ENCODE results near the gene GLT8D1. TPM values are rescaled to one million over a fixed set of nuclear protein-coding genes. Genes with fewer than 3 reads are reported as not detected.

The GLT8D1 gene
- total and polyA plus RNA-seq, 2 experiments from 2014 or later, result 30.0 to 40.8 TPM

DNA sequence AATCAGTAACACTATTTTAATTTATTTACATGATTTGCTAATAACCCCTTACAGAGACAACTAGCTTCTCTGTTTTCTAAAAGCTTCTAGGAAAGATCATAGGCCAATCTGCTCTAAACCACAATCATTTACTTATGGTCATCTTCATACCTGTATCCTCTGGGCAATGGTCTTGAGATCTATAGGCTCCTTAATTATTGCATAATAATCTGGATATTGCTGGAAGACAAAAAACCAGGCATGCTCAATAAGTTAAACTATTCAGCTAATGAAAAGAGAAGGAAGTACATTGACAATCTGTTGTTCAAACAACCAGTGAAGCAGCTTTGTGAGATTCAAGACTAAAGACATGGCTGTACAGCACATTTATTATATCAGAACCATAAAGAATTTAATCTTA, 54.0 kb downstream of the GLT8D1 start:
- Mint-ChIP-seq H3K27me3 (ENCODE audit: insufficient read depth, low read depth, poor library complexity) (no peaks in the 10 kb centered on the region), H3K4me1 (peaks cover 4% of the 10 kb centered on the region; the same call in 2 of the 3 replicates), H3K9me3 (no peaks in the 10 kb centered on the region), H3K36me3 (ENCODE audit: low read depth) (peaks cover 56% of the 10 kb centered on the region), H3K27ac (no peak overlapping the region), H3K4me3 (no peak overlapping the region)
- no peak overlapping the region for H3K27ac ChIP-seq (ENCODE audit: low read depth)
- no peak overlapping the region for H2AFZ ChIP-seq
- no peaks in the 10 kb centered on the region for H3K4me1 ChIP-seq (ENCODE audit: insufficient read depth)
- ATAC-seq, result no peak
- TF ChIP-seq EZH2phosphoT487 (IDR thresholded peaks at IDR 0.05; ENCODE audit: unreplicated experiment), result no peak
- TF ChIP-seq, protein P1, sequence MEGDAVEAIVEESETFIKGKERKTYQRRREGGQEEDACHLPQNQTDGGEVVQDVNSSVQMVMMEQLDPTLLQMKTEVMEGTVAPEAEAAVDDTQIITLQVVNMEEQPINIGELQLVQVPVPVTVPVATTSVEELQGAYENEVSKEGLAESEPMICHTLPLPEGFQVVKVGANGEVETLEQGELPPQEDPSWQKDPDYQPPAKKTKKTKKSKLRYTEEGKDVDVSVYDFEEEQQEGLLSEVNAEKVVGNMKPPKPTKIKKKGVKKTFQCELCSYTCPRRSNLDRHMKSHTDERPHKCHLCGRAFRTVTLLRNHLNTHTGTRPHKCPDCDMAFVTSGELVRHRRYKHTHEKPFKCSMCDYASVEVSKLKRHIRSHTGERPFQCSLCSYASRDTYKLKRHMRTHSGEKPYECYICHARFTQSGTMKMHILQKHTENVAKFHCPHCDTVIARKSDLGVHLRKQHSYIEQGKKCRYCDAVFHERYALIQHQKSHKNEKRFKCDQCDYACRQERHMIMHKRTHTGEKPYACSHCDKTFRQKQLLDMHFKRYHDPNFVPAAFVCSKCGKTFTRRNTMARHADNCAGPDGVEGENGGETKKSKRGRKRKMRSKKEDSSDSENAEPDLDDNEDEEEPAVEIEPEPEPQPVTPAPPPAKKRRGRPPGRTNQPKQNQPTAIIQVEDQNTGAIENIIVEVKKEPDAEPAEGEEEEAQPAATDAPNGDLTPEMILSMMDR (conservative IDR thresholded peaks at IDR 0.05; ENCODE audit: low read depth in 2 of 2), result no peak
- TF ChIP-seq STAT1 (IDR thresholded peaks at IDR 0.05; ENCODE audit: unreplicated experiment), result no peak
- TF ChIP-seq NANOG (IDR thresholded peaks at IDR 0.05; ENCODE audit: borderline replicate concordance), result no peak
- TF ChIP-seq, protein P2, sequence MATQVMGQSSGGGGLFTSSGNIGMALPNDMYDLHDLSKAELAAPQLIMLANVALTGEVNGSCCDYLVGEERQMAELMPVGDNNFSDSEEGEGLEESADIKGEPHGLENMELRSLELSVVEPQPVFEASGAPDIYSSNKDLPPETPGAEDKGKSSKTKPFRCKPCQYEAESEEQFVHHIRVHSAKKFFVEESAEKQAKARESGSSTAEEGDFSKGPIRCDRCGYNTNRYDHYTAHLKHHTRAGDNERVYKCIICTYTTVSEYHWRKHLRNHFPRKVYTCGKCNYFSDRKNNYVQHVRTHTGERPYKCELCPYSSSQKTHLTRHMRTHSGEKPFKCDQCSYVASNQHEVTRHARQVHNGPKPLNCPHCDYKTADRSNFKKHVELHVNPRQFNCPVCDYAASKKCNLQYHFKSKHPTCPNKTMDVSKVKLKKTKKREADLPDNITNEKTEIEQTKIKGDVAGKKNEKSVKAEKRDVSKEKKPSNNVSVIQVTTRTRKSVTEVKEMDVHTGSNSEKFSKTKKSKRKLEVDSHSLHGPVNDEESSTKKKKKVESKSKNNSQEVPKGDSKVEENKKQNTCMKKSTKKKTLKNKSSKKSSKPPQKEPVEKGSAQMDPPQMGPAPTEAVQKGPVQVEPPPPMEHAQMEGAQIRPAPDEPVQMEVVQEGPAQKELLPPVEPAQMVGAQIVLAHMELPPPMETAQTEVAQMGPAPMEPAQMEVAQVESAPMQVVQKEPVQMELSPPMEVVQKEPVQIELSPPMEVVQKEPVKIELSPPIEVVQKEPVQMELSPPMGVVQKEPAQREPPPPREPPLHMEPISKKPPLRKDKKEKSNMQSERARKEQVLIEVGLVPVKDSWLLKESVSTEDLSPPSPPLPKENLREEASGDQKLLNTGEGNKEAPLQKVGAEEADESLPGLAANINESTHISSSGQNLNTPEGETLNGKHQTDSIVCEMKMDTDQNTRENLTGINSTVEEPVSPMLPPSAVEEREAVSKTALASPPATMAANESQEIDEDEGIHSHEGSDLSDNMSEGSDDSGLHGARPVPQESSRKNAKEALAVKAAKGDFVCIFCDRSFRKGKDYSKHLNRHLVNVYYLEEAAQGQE (IDR thresholded peaks at IDR 0.05; ENCODE audit: unreplicated experiment), result no peak
- TF ChIP-seq, protein P3, sequence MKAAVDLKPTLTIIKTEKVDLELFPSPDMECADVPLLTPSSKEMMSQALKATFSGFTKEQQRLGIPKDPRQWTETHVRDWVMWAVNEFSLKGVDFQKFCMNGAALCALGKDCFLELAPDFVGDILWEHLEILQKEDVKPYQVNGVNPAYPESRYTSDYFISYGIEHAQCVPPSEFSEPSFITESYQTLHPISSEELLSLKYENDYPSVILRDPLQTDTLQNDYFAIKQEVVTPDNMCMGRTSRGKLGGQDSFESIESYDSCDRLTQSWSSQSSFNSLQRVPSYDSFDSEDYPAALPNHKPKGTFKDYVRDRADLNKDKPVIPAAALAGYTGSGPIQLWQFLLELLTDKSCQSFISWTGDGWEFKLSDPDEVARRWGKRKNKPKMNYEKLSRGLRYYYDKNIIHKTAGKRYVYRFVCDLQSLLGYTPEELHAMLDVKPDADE (IDR thresholded peaks at IDR 0.05), result no peak
- no peak for TF ChIP-seq POLR2AphosphoS5 (IDR thresholded peaks at IDR 0.05; ENCODE audit: low read depth)
- no peak for TF ChIP-seq CREB1 (CRISPR knock-in tag; IDR thresholded peaks at IDR 0.05; ENCODE audit: low read depth)
- TF ChIP-seq ZNF114 (CRISPR knock-in tag; IDR thresholded peaks at IDR 0.05), result no peak
- TF ChIP-seq EZH2 (IDR thresholded peaks at IDR 0.05; ENCODE audit: low read depth, unreplicated experiment), result no peak
- no peak for TF ChIP-seq JUNB (IDR thresholded peaks at IDR 0.05; ENCODE audit: unreplicated experiment)
- TF ChIP-seq, protein P4, sequence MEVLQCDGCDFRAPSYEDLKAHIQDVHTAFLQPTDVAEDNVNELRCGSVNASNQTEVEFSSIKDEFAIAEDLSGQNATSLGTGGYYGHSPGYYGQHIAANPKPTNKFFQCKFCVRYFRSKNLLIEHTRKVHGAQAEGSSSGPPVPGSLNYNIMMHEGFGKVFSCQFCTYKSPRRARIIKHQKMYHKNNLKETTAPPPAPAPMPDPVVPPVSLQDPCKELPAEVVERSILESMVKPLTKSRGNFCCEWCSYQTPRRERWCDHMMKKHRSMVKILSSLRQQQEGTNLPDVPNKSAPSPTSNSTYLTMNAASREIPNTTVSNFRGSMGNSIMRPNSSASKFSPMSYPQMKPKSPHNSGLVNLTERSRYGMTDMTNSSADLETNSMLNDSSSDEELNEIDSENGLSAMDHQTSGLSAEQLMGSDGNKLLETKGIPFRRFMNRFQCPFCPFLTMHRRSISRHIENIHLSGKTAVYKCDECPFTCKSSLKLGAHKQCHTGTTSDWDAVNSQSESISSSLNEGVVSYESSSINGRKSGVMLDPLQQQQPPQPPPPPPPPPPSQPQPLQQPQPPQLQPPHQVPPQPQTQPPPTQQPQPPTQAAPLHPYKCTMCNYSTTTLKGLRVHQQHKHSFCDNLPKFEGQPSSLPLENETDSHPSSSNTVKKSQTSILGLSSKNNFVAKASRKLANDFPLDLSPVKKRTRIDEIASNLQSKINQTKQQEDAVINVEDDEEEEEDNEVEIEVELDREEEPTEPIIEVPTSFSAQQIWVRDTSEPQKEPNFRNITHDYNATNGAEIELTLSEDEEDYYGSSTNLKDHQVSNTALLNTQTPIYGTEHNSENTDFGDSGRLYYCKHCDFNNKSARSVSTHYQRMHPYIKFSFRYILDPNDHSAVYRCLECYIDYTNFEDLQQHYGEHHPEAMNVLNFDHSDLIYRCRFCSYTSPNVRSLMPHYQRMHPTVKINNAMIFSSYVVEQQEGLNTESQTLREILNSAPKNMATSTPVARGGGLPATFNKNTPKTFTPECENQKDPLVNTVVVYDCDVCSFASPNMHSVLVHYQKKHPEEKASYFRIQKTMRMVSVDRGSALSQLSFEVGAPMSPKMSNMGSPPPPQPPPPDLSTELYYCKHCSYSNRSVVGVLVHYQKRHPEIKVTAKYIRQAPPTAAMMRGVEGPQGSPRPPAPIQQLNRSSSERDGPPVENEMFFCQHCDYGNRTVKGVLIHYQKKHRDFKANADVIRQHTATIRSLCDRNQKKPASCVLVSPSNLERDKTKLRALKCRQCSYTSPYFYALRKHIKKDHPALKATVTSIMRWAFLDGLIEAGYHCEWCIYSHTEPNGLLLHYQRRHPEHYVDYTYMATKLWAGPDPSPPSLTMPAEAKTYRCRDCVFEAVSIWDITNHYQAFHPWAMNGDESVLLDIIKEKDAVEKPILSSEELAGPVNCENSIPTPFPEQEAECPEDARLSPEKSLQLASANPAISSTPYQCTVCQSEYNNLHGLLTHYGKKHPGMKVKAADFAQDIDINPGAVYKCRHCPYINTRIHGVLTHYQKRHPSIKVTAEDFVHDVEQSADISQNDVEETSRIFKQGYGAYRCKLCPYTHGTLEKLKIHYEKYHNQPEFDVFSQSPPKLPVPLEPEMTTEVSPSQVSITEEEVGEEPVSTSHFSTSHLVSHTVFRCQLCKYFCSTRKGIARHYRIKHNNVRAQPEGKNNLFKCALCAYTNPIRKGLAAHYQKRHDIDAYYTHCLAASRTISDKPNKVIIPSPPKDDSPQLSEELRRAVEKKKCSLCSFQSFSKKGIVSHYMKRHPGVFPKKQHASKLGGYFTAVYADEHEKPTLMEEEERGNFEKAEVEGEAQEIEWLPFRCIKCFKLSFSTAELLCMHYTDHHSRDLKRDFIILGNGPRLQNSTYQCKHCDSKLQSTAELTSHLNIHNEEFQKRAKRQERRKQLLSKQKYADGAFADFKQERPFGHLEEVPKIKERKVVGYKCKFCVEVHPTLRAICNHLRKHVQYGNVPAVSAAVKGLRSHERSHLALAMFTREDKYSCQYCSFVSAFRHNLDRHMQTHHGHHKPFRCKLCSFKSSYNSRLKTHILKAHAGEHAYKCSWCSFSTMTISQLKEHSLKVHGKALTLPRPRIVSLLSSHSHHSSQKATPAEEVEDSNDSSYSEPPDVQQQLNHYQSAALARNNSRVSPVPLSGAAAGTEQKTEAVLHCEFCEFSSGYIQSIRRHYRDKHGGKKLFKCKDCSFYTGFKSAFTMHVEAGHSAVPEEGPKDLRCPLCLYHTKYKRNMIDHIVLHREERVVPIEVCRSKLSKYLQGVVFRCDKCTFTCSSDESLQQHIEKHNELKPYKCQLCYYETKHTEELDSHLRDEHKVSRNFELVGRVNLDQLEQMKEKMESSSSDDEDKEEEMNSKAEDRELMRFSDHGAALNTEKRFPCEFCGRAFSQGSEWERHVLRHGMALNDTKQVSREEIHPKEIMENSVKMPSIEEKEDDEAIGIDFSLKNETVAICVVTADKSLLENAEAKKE (CRISPR knock-in tag; IDR thresholded peaks at IDR 0.05), result no peak
- no peak for TF ChIP-seq ZNF331 (CRISPR knock-in tag; IDR thresholded peaks at IDR 0.05; ENCODE audit: low read depth)
- no peaks in the 10 kb centered on the region for H3K9me2 ChIP-seq (ENCODE audit: insufficient read depth)
- H3F3A ChIP-seq (replicated peaks; ENCODE audit: low read depth), result no peaks in the 10 kb centered on the region
- no peak overlapping the region for H3K4me3 ChIP-seq
- H3K27me3 ChIP-seq (ENCODE audit: insufficient read depth), result no peaks in the 10 kb centered on the region
- DNase-seq (ENCODE audit: low spot score), result no peak
- H3K36me3 ChIP-seq (ENCODE audit: insufficient read depth), result peaks cover 22% of the 10 kb centered on the region
- H3K79me2 ChIP-seq (replicated peaks; ENCODE audit: insufficient read depth), result no peaks in the 10 kb centered on the region
- no peaks in the 10 kb centered on the region for H4K20me1 ChIP-seq (replicated peaks; ENCODE audit: insufficient read depth)
- no peak overlapping the region for H3K4me2 ChIP-seq

Data from GM23338 (cell line).